H9 (cell line): Measurements from ENCODE around the gene MIPEP. TPM values are rescaled to one million over a fixed set of nuclear protein-coding genes. Genes with fewer than 3 reads are reported as not detected.

Experiments used
- DNase-seq: peaks from one replicate; pipeline ENCODE4 v3.0.0-alpha.2; 2017
- H2AFZ ChIP-seq: one replicate; pipeline ENCODE4 v1.6.1; 2013; ENCODE audit warnings: mild to moderate bottlenecking, low read length, control low read depth, moderate library complexity
- H2AK5ac ChIP-seq: 2 replicates; pipeline ENCODE4 v1.6.1; 2013; ENCODE audit warnings: low read length, control low read depth, mixed read lengths; ENCODE audit not compliant: insufficient read length
- H2BK120ac ChIP-seq: one replicate; pipeline ENCODE4 v1.6.1; 2013; ENCODE audit warnings: low read depth, mild to moderate bottlenecking, low read length, control low read depth, inconsistent platforms; ENCODE audit not compliant: poor library complexity, severe bottlenecking
- H2BK12ac ChIP-seq: 2 replicates; pipeline ENCODE4 v1.6.1; 2013; ENCODE audit warnings: low read length, control low read depth, mixed read lengths, low read depth; ENCODE audit not compliant: insufficient read length
- H2BK15ac ChIP-seq: 2 replicates; pipeline ENCODE4 v1.6.1; 2013; ENCODE audit warnings: low read depth, low read length, control low read depth
- H2BK20ac ChIP-seq: one replicate; pipeline ENCODE4 v1.6.1; 2013; ENCODE audit warnings: low read depth, mild to moderate bottlenecking, low read length, control low read depth, inconsistent platforms; ENCODE audit not compliant: poor library complexity, severe bottlenecking
- H2BK5ac ChIP-seq: 2 replicates; pipeline ENCODE4 v1.6.1; 2013; ENCODE audit warnings: low read length, control low read depth, mixed read lengths; ENCODE audit not compliant: insufficient read length
- H3K14ac ChIP-seq: 2 replicates; pipeline ENCODE4 v1.6.1; 2013; ENCODE audit warnings: low read length, control low read depth; ENCODE audit not compliant: insufficient read depth
- H3K18ac ChIP-seq: 2 replicates; pipeline ENCODE4 v1.6.1; 2013; ENCODE audit warnings: low read depth, mild to moderate bottlenecking, mixed read lengths, low read length, control low read depth; ENCODE audit not compliant: insufficient read length
- H3K23ac ChIP-seq: 2 replicates; pipeline ENCODE4 v1.6.1; 2013; ENCODE audit warnings: low read length, control low read depth, mixed read lengths, low read depth; ENCODE audit not compliant: insufficient read length
- H3K23me2 ChIP-seq: 2 replicates; pipeline ENCODE4 v1.6.1; 2013; ENCODE audit warnings: low read depth, mild to moderate bottlenecking, mixed read lengths, low read length, control low read depth; ENCODE audit not compliant: insufficient read length, poor library complexity, severe bottlenecking
- H3K27ac ChIP-seq: 2 replicates; pipeline ENCODE4 v1.5.1; 2013; ENCODE audit warnings: low read length, control low read depth, mixed read lengths, low read depth; ENCODE audit not compliant: insufficient read length
- H3K27me3 ChIP-seq: 2 replicates; pipeline ENCODE4 v1.6.1; 2013; ENCODE audit warnings: low read length, control low read depth, inconsistent platforms; ENCODE audit not compliant: insufficient read depth
- H3K4ac ChIP-seq: 2 replicates; pipeline ENCODE4 v1.6.1; 2013; ENCODE audit warnings: low read depth, mild to moderate bottlenecking, control low read depth, inconsistent platforms, low read length, moderate library complexity
- H3K4me1 ChIP-seq: 2 replicates; pipeline ENCODE4 v1.6.1; 2013; ENCODE audit warnings: low read length, control low read depth, inconsistent platforms; ENCODE audit not compliant: insufficient read depth
- H3K4me2 ChIP-seq: 2 replicates; pipeline ENCODE4 v1.6.1; 2013; ENCODE audit warnings: low read length, control low read depth, mixed read lengths; ENCODE audit not compliant: insufficient read length, insufficient read depth
- H3K56ac ChIP-seq: 2 replicates; pipeline ENCODE4 v1.6.1; 2013; ENCODE audit warnings: low read depth, mild to moderate bottlenecking, mixed read lengths, low read length, control low read depth; ENCODE audit not compliant: insufficient read length
- H3K79me1 ChIP-seq: 2 replicates; pipeline ENCODE4 v1.6.1; 2013; ENCODE audit warnings: low read depth, mild to moderate bottlenecking, moderate library complexity, low read length, control low read depth, inconsistent platforms; ENCODE audit not compliant: insufficient read depth, poor library complexity, severe bottlenecking
- H3K79me2 ChIP-seq: 2 replicates; pipeline ENCODE4 v1.6.1; 2013; ENCODE audit warnings: low read length, control low read depth, inconsistent platforms; ENCODE audit not compliant: insufficient read depth
- H3K9ac ChIP-seq: 2 replicates; pipeline ENCODE4 v1.6.1; 2013; ENCODE audit warnings: low read length, control low read depth, mixed read lengths; ENCODE audit not compliant: insufficient read length; ENCODE audit errors: extremely low read depth
- H3K9me3 ChIP-seq: one replicate; pipeline ENCODE4 v1.6.1; 2013; ENCODE audit warnings: low read depth, low read length, inconsistent platforms; ENCODE audit not compliant: control insufficient read depth
- H3T11ph ChIP-seq: one replicate; pipeline ENCODE4 v1.6.1; 2013; ENCODE audit warnings: mild to moderate bottlenecking, low read length, control low read depth, inconsistent platforms
- H4K20me1 ChIP-seq: one replicate; pipeline ENCODE4 v1.6.1; 2013; ENCODE audit not compliant: control insufficient read depth, insufficient read length, insufficient read depth
- H4K5ac ChIP-seq: 2 replicates; pipeline ENCODE4 v1.6.1; 2013; ENCODE audit warnings: low read depth, mild to moderate bottlenecking, mixed read lengths, low read length, control low read depth; ENCODE audit not compliant: insufficient read length
- H4K8ac ChIP-seq: replicated peaks from 2 replicates; pipeline ENCODE4 v1.6.1; 2013; ENCODE audit warnings: low read length, control low read depth, mixed read lengths, low read depth; ENCODE audit not compliant: insufficient read length
- H4K91ac ChIP-seq: 2 replicates; pipeline ENCODE4 v1.6.1; 2013; ENCODE audit warnings: low read depth, mild to moderate bottlenecking, moderate library complexity, mixed read lengths, low read length, control low read depth; ENCODE audit not compliant: insufficient read length
- H3K27ac Mint-ChIP-seq, 3 experiments: 2 replicates in 2 of 3; 3 replicates in 1 of 3; pipeline ENCODE4 v1.8.0; 2020 to 2021; ENCODE audit warnings: mixed read lengths in 3 of 3, mild to moderate bottlenecking in 1 of 3, moderate library complexity in 1 of 3
- H3K27me3 Mint-ChIP-seq: 2 replicates; pipeline ENCODE4 v1.8.0; 2021; ENCODE audit warnings: low read depth, mild to moderate bottlenecking, moderate library complexity, mixed read lengths
- H3K36me3 Mint-ChIP-seq, 3 experiments: 2 replicates in 2 of 3; 3 replicates in 1 of 3; pipeline ENCODE4 v1.8.0; 2020 to 2021; ENCODE audit warnings: low read depth in 3 of 3, mixed read lengths in 3 of 3; ENCODE audit not compliant: insufficient read depth in 1 of 3
- H3K4me1 Mint-ChIP-seq, 2 experiments: 2 replicates each; pipeline ENCODE4 v1.8.0; 2020; ENCODE audit warnings: mixed read lengths in 2 of 2
- H3K4me3 Mint-ChIP-seq, 2 experiments: 2 replicates in 1 of 2; 3 replicates in 1 of 2; pipeline ENCODE4 v1.8.0; 2020 to 2021; ENCODE audit warnings: mild to moderate bottlenecking in 2 of 2, mixed read lengths in 2 of 2, moderate library complexity in 1 of 2
- H3K9me3 Mint-ChIP-seq, 2 experiments: 2 replicates in 1 of 2; 3 replicates in 1 of 2; pipeline ENCODE4 v1.8.0; 2020; ENCODE audit warnings: mild to moderate bottlenecking in 2 of 2, mixed read lengths in 2 of 2, moderate library complexity in 1 of 2
- CTCF ChIP-seq: fragments of 200-600 bp; sonication (generic); conservative IDR thresholded peaks from 3 replicates; pipeline ENCODE4 v1.8.0; 2021; ENCODE audit warnings: antibody characterized with exemption, mild to moderate bottlenecking
- WGBS: extraction: QIAGEN DNeasy Blood & Tissue Kit; methylation state at CpG from one replicate; pipeline ENCODE4 v1.1.7; 2013; ENCODE audit warnings: missing lambda C conversion rate, low lambda C conversion rate, mixed read lengths; ENCODE audit not compliant: insufficient read length; ENCODE audit errors: extremely low coverage; 5-methylcytosine and 5-hydroxymethylcytosine counted together
- total RNA-seq: library from RNA; stranded (reverse); gene quantifications from 2 replicates; pipeline ENCODE4 v1.2.1, GENCODE V29; 2021

Gene MIPEP
- total RNA-seq, 1 experiment from 2014 or later = 18.5 TPM

- Mint-ChIP-seq H3K4me3 (no peak overlapping the region), H3K4me1 (peaks cover 10 to 19% of the 10 kb centered on the region in 2 experiments), H3K27me3 (no peaks in the 10 kb centered on the region), H3K9me3 (no peaks in the 10 kb centered on the region), H3K36me3 (no peaks in the 10 kb centered on the region; a peak in 1 of 7 replicates), H3K27ac (no peak overlapping the region)
- Histone ChIP-seq H2AFZ (no peak overlapping the region), H3K9ac (no peak overlapping the region), H3K23ac (no peak overlapping the region), H3K56ac (no peak overlapping the region), H2BK15ac (no peak overlapping the region), H4K8ac (no peak overlapping the region), H3K79me2 (no peaks in the 10 kb centered on the region), H4K5ac (no peak overlapping the region), H2BK120ac (no peak overlapping the region), H3K14ac (no peak overlapping the region), H2AK5ac (no peak overlapping the region), H3T11ph (no peak overlapping the region), H3K4me1 (no peaks in the 10 kb centered on the region; the same call in 1 of the 2 replicates), H3K23me2 (no peaks in the 10 kb centered on the region), H2BK5ac (no peak overlapping the region), H3K4ac (no peak overlapping the region), H3K79me1 (no peaks in the 10 kb centered on the region), H3K4me2 (no peak overlapping the region), H4K20me1 (no peaks in the 10 kb centered on the region), H3K9me3 (no peaks in the 10 kb centered on the region), H3K27ac (no peak overlapping the region), H3K18ac (no peak overlapping the region), H2BK20ac (no peak overlapping the region), H4K91ac (no peak overlapping the region), H2BK12ac (no peak overlapping the region), H3K27me3 (no peaks in the 10 kb centered on the region)
- no peak for DNase-seq
- no CpG with 5 or more reads among the region's 3 CpGs for WGBS
- TF ChIP-seq CTCF = no peak
These were observed 149.6 kb downstream of the MIPEP start for GRCh38 chr13:23739596-23739995.
